Spleen (tissue), 11 donors: ENCODE data around the gene GREB1. TPM values are rescaled to one million over a fixed set of nuclear protein-coding genes. Genes with fewer than 3 reads are reported as not detected.

Source experiments
- DNase-seq: peaks from one replicate; pipeline ENCODE4 v3.0.0-alpha.2; 2020
- H3K27ac ChIP-seq, 8 donors: fragments of 200-600 bp; sonication (generic) in 7 of 8; 1 replicate in 4 of 8; 2 replicates in 4 of 8; pipeline versions ENCODE4 v1.5.0 to v1.8.0; 2016 to 2021; ENCODE audit warnings: inconsistent platforms in 4 of 8, mild to moderate bottlenecking in 4 of 8, moderate library complexity in 1 of 8
- H3K27me3 ChIP-seq, 7 donors: fragments of 200-600 bp; sonication (generic) in 6 of 7; replicated peaks in 1 of 7; 1 replicate in 4 of 7; 2 replicates in 3 of 7; pipeline versions ENCODE4 v1.5.0 to v1.8.0; 2016 to 2021; ENCODE audit warnings: inconsistent platforms in 3 of 7, mild to moderate bottlenecking in 1 of 7
- H3K36me3 ChIP-seq, 6 donors: fragments of 200-600 bp; sonication (generic) in 5 of 6; 1 replicate in 4 of 6; 2 replicates in 2 of 6; pipeline versions ENCODE4 v1.5.0 to v1.8.0; 2016 to 2021; ENCODE audit warnings: inconsistent platforms in 2 of 6
- H3K4me1 ChIP-seq, 6 donors: fragments of 200-600 bp; sonication (generic) in 5 of 6; 1 replicate in 3 of 6; 2 replicates in 3 of 6; pipeline versions ENCODE4 v1.5.0 to v1.8.0; 2016 to 2021; ENCODE audit warnings: inconsistent platforms in 3 of 6
- H3K4me3 ChIP-seq, 8 donors: fragments of 200-600 bp; sonication (generic) in 7 of 8; 1 replicate in 4 of 8; 2 replicates in 4 of 8; pipeline versions ENCODE4 v1.5.0 to v1.8.0; 2016 to 2021; ENCODE audit warnings: inconsistent platforms in 4 of 8, mild to moderate bottlenecking in 4 of 8, moderate library complexity in 2 of 8
- H3K9me3 ChIP-seq, 8 donors: fragments of 200-600 bp; sonication (generic) in 7 of 8; 1 replicate in 4 of 8; 2 replicates in 4 of 8; pipeline versions ENCODE4 v1.5.0 to v1.8.0; 2016 to 2021; ENCODE audit warnings: inconsistent platforms in 4 of 8
- POLR2A ChIP-seq, 3 donors: fragments of 450-650 bp; IDR thresholded peaks; one replicate each; pipeline ENCODE4 v1.5.1; 2017; ENCODE audit warnings: antibody characterized with exemption in 3 of 3, mild to moderate bottlenecking in 1 of 3
- POLR2AphosphoS5 ChIP-seq, 3 donors: sonication (generic); formaldehyde crosslinking; IDR thresholded peaks; one replicate each; pipeline ENCODE4 v1.5.1; 2017; ENCODE audit warnings: antibody characterized with exemption in 3 of 3
- WGBS, 5 donors: extraction: QIAGEN DNeasy Blood & Tissue Kit in 3 of 5; methylation state at CpG; one replicate each; pipeline versions ENCODE4 v1.1.5 to v1.1.7; 2013 to 2018; 5-methylcytosine and 5-hydroxymethylcytosine counted together
- intact Hi-C: fragments of 100-400 bp; cut with DNase I; formaldehyde crosslinking; loops from one replicate; pipeline ENCODE4 v1.15.0; 2023; ENCODE audit warnings: low total_unique reads
- polyA plus RNA-seq, 3 donors: library from polyadenylated mRNA; stranded (reverse); fragments of 200-250 nt; gene quantifications; one replicate each; pipeline ENCODE4 v1.2.1, GENCODE V29; 2013
- total RNA-seq, 7 donors: library from RNA; depleted of rRNA in 3 of 7; stranded (reverse); fragments of >200 nt in 3 of 7; fragmentation: NEBNext Ultra II Directional in 4 of 7; extraction: Animal tissue kit (Norgen Biotek cat#: 25700) in 4 of 7; gene quantifications; one replicate each; pipeline versions ENCODE4 v1.1.0 to v1.2.1, GENCODE V29; 2016 to 2021
- TF ChIP-seq, protein P1 (sequence below), 11 experiments: fragments of 200-600 bp in 7 of 11; fragments of 450-650 bp in 4 of 11; sonication (generic) in 4 of 11; IDR thresholded peaks in 8 of 11; conservative IDR thresholded peaks in 3 of 11; 1 replicate in 7 of 11; 2 replicates in 4 of 11; pipeline versions ENCODE4 v1.4.0 to v1.8.0; 2016 to 2021; ENCODE audit warnings: antibody characterized with exemption in 11 of 11, inconsistent platforms in 4 of 11, mild to moderate bottlenecking in 1 of 11
- donor health status: healthy with polysubstance abuse.
- donor health status: DM: no; HTN: no; CAD: no; lungs with moderate emphysema.
- donor health status: DM: no; HTN: no; CAD: no.
- donor health status: Bipolar disorder and iron deficiency.
- donor health status: healthy.
- donor health status: DM: no; HTN: no; CAD: no.
- donor health status: DM: yes; HTN: yes; CAD: no.

GREB1 gene
- total and polyA plus RNA-seq, 10 donors = 0.06 to 1.6 (median 0.51) TPM; not detected in 1

GRCh38 chr2:11508279-11508678 is 25.6 kb upstream of the GREB1 start:
- intact Hi-C loops = no loop called here
- H3K27me3 ChIP-seq = peaks cover 0 to 30% (median 0%) of the 10 kb centered on the region in 7 donors
- H3K27ac ChIP-seq = no peak overlapping the region
- DNase-seq = no peak
- no peaks in the 10 kb centered on the region for H3K4me1 ChIP-seq
- peaks cover 0 to 7% (median 2%) of the 10 kb centered on the region in 8 donors for H3K9me3 ChIP-seq
- H3K36me3 ChIP-seq = no peaks in the 10 kb centered on the region
- WGBS, 5 donors = 80 to 84% (median 83%) methylated on average over 8 of the region's 8 CpGs
- H3K4me3 ChIP-seq = no peak overlapping the region
- TF ChIP-seq, protein P1, sequence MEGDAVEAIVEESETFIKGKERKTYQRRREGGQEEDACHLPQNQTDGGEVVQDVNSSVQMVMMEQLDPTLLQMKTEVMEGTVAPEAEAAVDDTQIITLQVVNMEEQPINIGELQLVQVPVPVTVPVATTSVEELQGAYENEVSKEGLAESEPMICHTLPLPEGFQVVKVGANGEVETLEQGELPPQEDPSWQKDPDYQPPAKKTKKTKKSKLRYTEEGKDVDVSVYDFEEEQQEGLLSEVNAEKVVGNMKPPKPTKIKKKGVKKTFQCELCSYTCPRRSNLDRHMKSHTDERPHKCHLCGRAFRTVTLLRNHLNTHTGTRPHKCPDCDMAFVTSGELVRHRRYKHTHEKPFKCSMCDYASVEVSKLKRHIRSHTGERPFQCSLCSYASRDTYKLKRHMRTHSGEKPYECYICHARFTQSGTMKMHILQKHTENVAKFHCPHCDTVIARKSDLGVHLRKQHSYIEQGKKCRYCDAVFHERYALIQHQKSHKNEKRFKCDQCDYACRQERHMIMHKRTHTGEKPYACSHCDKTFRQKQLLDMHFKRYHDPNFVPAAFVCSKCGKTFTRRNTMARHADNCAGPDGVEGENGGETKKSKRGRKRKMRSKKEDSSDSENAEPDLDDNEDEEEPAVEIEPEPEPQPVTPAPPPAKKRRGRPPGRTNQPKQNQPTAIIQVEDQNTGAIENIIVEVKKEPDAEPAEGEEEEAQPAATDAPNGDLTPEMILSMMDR (IDR thresholded peaks at IDR 0.05 in 8 of 11, conservative IDR thresholded peaks at IDR 0.05 in 3 of 11) = no peak
- no peak for TF ChIP-seq POLR2AphosphoS5 (IDR thresholded peaks at IDR 0.05)
- no peak for TF ChIP-seq POLR2A (IDR thresholded peaks at IDR 0.05)

DNA sequence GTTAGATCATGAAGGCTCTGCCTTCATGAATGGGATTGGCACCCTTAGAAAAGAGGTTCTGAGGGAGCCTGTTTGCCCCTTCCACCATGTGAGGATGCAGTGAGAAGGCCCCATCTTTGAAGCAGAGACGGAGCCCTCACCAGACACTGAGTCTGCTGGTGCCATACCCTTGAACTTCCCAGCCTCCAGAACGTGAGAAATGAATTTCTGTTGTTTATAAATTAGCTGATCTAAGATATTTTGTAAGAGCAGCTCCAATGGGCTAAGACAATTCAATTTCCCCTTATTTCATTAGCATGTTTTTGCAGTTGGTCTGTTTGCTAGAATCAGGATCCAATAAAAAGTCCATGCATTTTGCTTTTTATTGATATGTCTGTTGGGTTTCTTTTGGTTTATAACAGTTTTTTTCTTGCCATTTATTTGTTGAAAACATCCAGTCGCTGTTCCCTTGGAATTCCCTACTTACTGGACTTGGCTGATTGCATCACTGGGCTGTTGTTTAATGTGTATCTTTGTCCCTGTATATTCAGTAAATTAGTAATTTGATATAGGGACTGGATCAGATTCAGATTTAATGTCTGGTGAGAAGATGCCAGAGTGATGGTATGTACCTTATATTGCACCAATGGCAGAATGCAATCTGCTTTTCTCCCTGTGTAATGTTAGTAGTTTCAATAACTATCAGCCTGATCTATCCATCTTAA is 24.0 kb upstream of the GREB1 start:
- WGBS, 5 donors = 69 to 80% (median 78%) methylated on average over 3 of the region's 3 CpGs
- Histone ChIP-seq H3K4me3 (no peak overlapping the region), H3K27ac (no peak overlapping the region), H3K9me3 (no peaks in the 10 kb centered on the region), H3K27me3 (peaks cover 0 to 30% (median 0%) of the 10 kb centered on the region in 7 donors), H3K4me1 (no peaks in the 10 kb centered on the region), H3K36me3 (no peaks in the 10 kb centered on the region)
- intact Hi-C loops = no loop called here
- DNase-seq = no peak
- TF ChIP-seq, protein P1 (IDR thresholded peaks at IDR 0.05 in 8 of 11, conservative IDR thresholded peaks at IDR 0.05 in 3 of 11) = no peak
- TF ChIP-seq POLR2A (IDR thresholded peaks at IDR 0.05) (no peak), POLR2AphosphoS5 (IDR thresholded peaks at IDR 0.05) (no peak)

- intact Hi-C loops = no loop called here
- H3K27ac ChIP-seq = no peak overlapping the region
- H3K9me3 ChIP-seq = no peaks in the 10 kb centered on the region
- 61 to 74% (median 72%) methylated on average over 5 of the region's 5 CpGs for WGBS, 5 donors
- DNase-seq = no peak
- no peak overlapping the region for H3K4me3 ChIP-seq
- peaks cover 0 to 36% (median 0%) of the 10 kb centered on the region in 7 donors for H3K27me3 ChIP-seq
- TF ChIP-seq, protein P1 (IDR thresholded peaks at IDR 0.05 in 8 of 11, conservative IDR thresholded peaks at IDR 0.05 in 3 of 11) = no peak
- TF ChIP-seq POLR2A (IDR thresholded peaks at IDR 0.05) (no peak), POLR2AphosphoS5 (IDR thresholded peaks at IDR 0.05) (no peak)
- no peaks in the 10 kb centered on the region for H3K36me3 ChIP-seq
- no peaks in the 10 kb centered on the region for H3K4me1 ChIP-seq
These were observed 21.4 kb upstream of the GREB1 start for GRCh38 chr2:11512431-11512830.

- Histone ChIP-seq H3K9me3 (peaks cover 0 to 2% (median 0%) of the 10 kb centered on the region in 8 donors), H3K4me1 (no peaks in the 10 kb centered on the region), H3K36me3 (no peaks in the 10 kb centered on the region), H3K4me3 (no peak overlapping the region), H3K27ac (no peak overlapping the region), H3K27me3 (peaks cover 0 to 32% (median 0%) of the 10 kb centered on the region in 7 donors)
- WGBS, 5 donors = 80 to 86% (median 83%) methylated on average over 5 of the region's 5 CpGs
- intact Hi-C loops = no loop called here
- TF ChIP-seq, protein P1 (IDR thresholded peaks at IDR 0.05 in 8 of 11, conservative IDR thresholded peaks at IDR 0.05 in 3 of 11) = no peak
- TF ChIP-seq POLR2A (IDR thresholded peaks at IDR 0.05) = no peak
- no peak for TF ChIP-seq POLR2AphosphoS5 (IDR thresholded peaks at IDR 0.05)
- DNase-seq = no peak
These were observed 20.5 kb upstream of the GREB1 start for GRCh38 chr2:11513319-11513718.
